GM18499 (cell line): ENCODE results near the gene TMEM220.

ENCODE experiments used
- ATAC-seq: cut with Tn5 transposase; IDR thresholded peaks from one replicate; pipeline ENCODE4 v1.9.1; 2021; ENCODE audit warnings: moderate number of reproducible peaks; ENCODE audit not compliant: insufficient read depth, unreplicated experiment

The TMEM220 gene

GRCh38 chr17:10673312-10673711 lies 56.5 kb downstream of the TMEM220 start:
- no peak for ATAC-seq

GRCh38 chr17:10668775-10669174 lies 61.0 kb downstream of the TMEM220 start:
- no peak for ATAC-seq

GRCh38 chr17:10666906-10667305 lies 62.9 kb downstream of the TMEM220 start:
- no peak for ATAC-seq

- ATAC-seq: no peak
Measured at GRCh38 chr17:10664571-10664970, 65.3 kb downstream of the TMEM220 start.
